Large intestine (tissue), 3 donors: Measurements from ENCODE around the gene RALB. TPM values are rescaled to one million over a fixed set of nuclear protein-coding genes. Genes with fewer than 3 reads are reported as not detected.

ENCODE experiments used
- DNase-seq, 2 donors: peaks; one replicate each; pipeline versions ENCODE4 v3.0.0 to v3.0.0-alpha.2; 2013
- H3K27ac ChIP-seq: one replicate; pipeline ENCODE4 v1.5.1; 2013; ENCODE audit warnings: low read length
- H3K27me3 ChIP-seq: 2 replicates; pipeline ENCODE4 v1.6.1; 2013; ENCODE audit warnings: low read length; ENCODE audit not compliant: control insufficient read depth, insufficient read depth
- H3K36me3 ChIP-seq: 2 replicates; pipeline ENCODE4 v1.6.1; 2013; ENCODE audit warnings: low read length; ENCODE audit not compliant: control insufficient read depth, insufficient read depth
- H3K4me1 ChIP-seq: one replicate; pipeline ENCODE4 v1.6.1; 2013; ENCODE audit warnings: low read length; ENCODE audit not compliant: control insufficient read depth, insufficient read depth
- H3K4me3 ChIP-seq: one replicate; pipeline ENCODE4 v1.5.1; 2013; ENCODE audit warnings: low read length
- H3K9me3 ChIP-seq: one replicate; pipeline ENCODE4 v1.6.1; 2013; ENCODE audit warnings: mild to moderate bottlenecking, low read depth, low read length, moderate library complexity; ENCODE audit not compliant: control insufficient read depth
- WGBS: methylation state at CpG from one replicate; pipeline ENCODE4 v1.1.5; 2013; ENCODE audit warnings: low lambda C conversion rate; ENCODE audit not compliant: insufficient coverage; 5-methylcytosine and 5-hydroxymethylcytosine counted together
- polyA plus RNA-seq: library from polyadenylated mRNA; unstranded; fragments of 120-200 nt; gene quantifications from one replicate; pipeline ENCODE4 v1.2.1, GENCODE V29; 2013

The RALB gene
- polyA plus RNA-seq, 1 donor, result 102 TPM

GRCh38 chr2:120241684-120242083 is 11.0 kb upstream of the RALB start:
- Histone ChIP-seq H3K27me3 (no peaks in the 10 kb centered on the region), H3K36me3 (no peaks in the 10 kb centered on the region), H3K9me3 (peaks cover 4% of the 10 kb centered on the region), H3K4me1 (peaks cover 66% of the 10 kb centered on the region), H3K4me3 (no peak overlapping the region), H3K27ac (no peak overlapping the region)
- DNase-seq, result no peak
- WGBS, result 83% methylated on average over 1 of the region's 6 CpGs

GRCh38 chr2:120243211-120243610 is 9.4 kb upstream of the RALB start:
- Histone ChIP-seq H3K4me3 (no peak overlapping the region), H3K9me3 (peaks cover 4% of the 10 kb centered on the region), H3K4me1 (peaks cover 69% of the 10 kb centered on the region), H3K27me3 (no peaks in the 10 kb centered on the region), H3K27ac (peak overlapping the region; percentile 81), H3K36me3 (no peaks in the 10 kb centered on the region)
- DNase-seq, result peak in 1 of 2 donors; percentile 68
- no CpG with 5 or more reads among the region's 3 CpGs for WGBS

- Histone ChIP-seq H3K9me3 (peaks cover 4% of the 10 kb centered on the region), H3K4me3 (no peak overlapping the region), H3K27me3 (no peaks in the 10 kb centered on the region), H3K4me1 (peaks cover 62% of the 10 kb centered on the region), H3K36me3 (no peaks in the 10 kb centered on the region), H3K27ac (peak overlapping the region; percentile 81)
- DNase-seq, result no peak
- WGBS, result 80% methylated on average over 1 of the region's 9 CpGs
Observed at GRCh38 chr2:120243875-120244553, 8.6 kb upstream of the RALB start.

GRCh38 chr2:120244656-120245519 is 7.8 kb upstream of the RALB start:
- peak overlapping the region; percentile 81 for H3K27ac ChIP-seq
- DNase-seq, result peak; percentile 64 to 85
- peaks cover 4% of the 10 kb centered on the region for H3K9me3 ChIP-seq
- no CpG with 5 or more reads among the region's 12 CpGs for WGBS
- H3K36me3 ChIP-seq, result no peaks in the 10 kb centered on the region
- no peak overlapping the region for H3K4me3 ChIP-seq
- no peaks in the 10 kb centered on the region for H3K27me3 ChIP-seq
- peaks cover 54% of the 10 kb centered on the region for H3K4me1 ChIP-seq

- H3K9me3 ChIP-seq, result peaks cover 4% of the 10 kb centered on the region
- peaks cover 49% of the 10 kb centered on the region for H3K4me1 ChIP-seq
- H3K27ac ChIP-seq, result peak overlapping the region; percentile 81
- DNase-seq, result peak; percentile 96 to 98
- H3K4me3 ChIP-seq, result no peak overlapping the region
- H3K36me3 ChIP-seq, result no peaks in the 10 kb centered on the region
- no CpG with 5 or more reads among the region's 15 CpGs for WGBS
- H3K27me3 ChIP-seq, result no peaks in the 10 kb centered on the region
Observed at GRCh38 chr2:120245520-120246332, 6.9 kb upstream of the RALB start.

- Histone ChIP-seq H3K27me3 (no peaks in the 10 kb centered on the region), H3K4me1 (peaks cover 59% of the 10 kb centered on the region), H3K36me3 (no peaks in the 10 kb centered on the region), H3K9me3 (peaks cover 4% of the 10 kb centered on the region), H3K27ac (peak overlapping the region; percentile 81), H3K4me3 (no peak overlapping the region)
- no CpG with 5 or more reads among the region's 20 CpGs for WGBS
- DNase-seq, result peak in 1 of 2 donors; percentile 60
Observed at GRCh38 chr2:120246546-120247300, 5.9 kb upstream of the RALB start.

GRCh38 chr2:120247851-120248250 is 4.8 kb upstream of the RALB start:
- H3K27ac ChIP-seq, result no peak overlapping the region
- no peak for DNase-seq
- H3K27me3 ChIP-seq, result no peaks in the 10 kb centered on the region
- WGBS, result no CpG with 5 or more reads among the region's 6 CpGs
- H3K9me3 ChIP-seq, result peaks cover 4% of the 10 kb centered on the region
- H3K4me3 ChIP-seq, result no peak overlapping the region
- no peaks in the 10 kb centered on the region for H3K36me3 ChIP-seq
- H3K4me1 ChIP-seq, result peaks cover 56% of the 10 kb centered on the region

GRCh38 chr2:120250640-120251039 is 2.0 kb upstream of the RALB start:
- Histone ChIP-seq H3K27ac (peak overlapping the region; percentile 92), H3K4me3 (no peak overlapping the region), H3K9me3 (no peaks in the 10 kb centered on the region), H3K36me3 (no peaks in the 10 kb centered on the region), H3K4me1 (peaks cover 42% of the 10 kb centered on the region), H3K27me3 (no peaks in the 10 kb centered on the region)
- no peak for DNase-seq
- no CpG with 5 or more reads among the region's 4 CpGs for WGBS

- peak overlapping the region; percentile 92 for H3K27ac ChIP-seq
- no CpG with 5 or more reads among the region's 3 CpGs for WGBS
- H3K27me3 ChIP-seq, result no peaks in the 10 kb centered on the region
- DNase-seq, result no peak
- no peak overlapping the region for H3K4me3 ChIP-seq
- peaks cover 41% of the 10 kb centered on the region for H3K4me1 ChIP-seq
- no peaks in the 10 kb centered on the region for H3K36me3 ChIP-seq
- H3K9me3 ChIP-seq, result no peaks in the 10 kb centered on the region
Observed at GRCh38 chr2:120251078-120251477, 1.6 kb upstream of the RALB start.
